GM10248 (cell line): ENCODE measurements around the gene AK2.

ENCODE experiments used
- CTCF ChIA-PET: fragments of 300-600 bp; sonication (Branson Sonifier 250); formaldehyde crosslinking; extraction: SDS; loops from one replicate; lab custom pipeline; 2021; ENCODE audit warnings: antibody characterized with exemption; lab: Yijun Ruan, JAX
- POLR2A ChIA-PET: fragments of 350-650 bp; sonication (Branson Sonifier 250); formaldehyde crosslinking; extraction: SDS; loops from one replicate; lab custom pipeline; 2020; ENCODE audit warnings: antibody characterized with exemption; lab: Yijun Ruan, JAX
- DNase-seq: peaks from one replicate; pipeline ENCODE4 v3.0.0; 2012; ENCODE audit errors: extremely low spot score
- CTCF ChIP-seq: IDR thresholded peaks from 2 replicates; pipeline ENCODE4 v1.5.1; 2012; ENCODE audit warnings: mild to moderate bottlenecking, low read depth; ENCODE audit errors: extremely low read depth, missing control alignments, control extremely low read depth

The AK2 gene

GRCh38 chr1:32965251-32965747, 71.4 kb downstream of the AK2 start:
- DNase-seq = no peak
- CTCF ChIA-PET = interaction anchor here (0.7 to 1.5 kb wide), 4 partner anchors 13 to 42 kb away, joined by 4 to 6 read pairs (median 5); no protein-coding TSS in a partner anchor
- POLR2A ChIA-PET = interaction anchor here (0.5 to 1.9 kb wide), 9 partner anchors 12 to 85 kb away, joined by 3 to 22 read pairs (median 4); no protein-coding TSS in a partner anchor
- no peak for TF ChIP-seq CTCF

- TF ChIP-seq CTCF = no peak
- peak; percentile 97 for DNase-seq
- ChIA-PET POLR2A (interaction anchor here (0.5 to 1.9 kb wide), 11 partner anchors 10 to 385 kb away, joined by 3 to 22 read pairs (median 3); no protein-coding TSS in a partner anchor), CTCF (interaction anchor here (1.2 to 1.5 kb wide), 3 partner anchors 13 to 43 kb away, joined by 5 to 6 read pairs (median 5); no protein-coding TSS in a partner anchor)
Measured at GRCh38 chr1:32964461-32965250, 72.0 kb downstream of the AK2 start, which contains the start of gene RNF19B. Gene RNF19B, minus strand, starts transcription at chr1:32964809. Its CDS starts 124 bp downstream, at chr1:32964685.

- DNase-seq = peak; percentile 60
- ChIA-PET POLR2A (interaction anchor here (0.5 to 1.9 kb wide), 8 partner anchors 10 to 93 kb away, joined by 3 to 22 read pairs (median 6); no protein-coding TSS in a partner anchor), CTCF (no interaction called here)
Measured at GRCh38 chr1:32963746-32964460, 72.8 kb downstream of the AK2 start.

GRCh38 chr1:32962248-32962896, 74.3 kb downstream of the AK2 start:
- POLR2A ChIA-PET = interaction anchor here (0.5 to 0.6 kb wide), 3 partner anchors 8 to 20 kb away, joined by 3 to 4 read pairs (median 3); no protein-coding TSS in a partner anchor
- peak; percentile 71 for DNase-seq
- TF ChIP-seq CTCF = no peak
- CTCF ChIA-PET = interaction anchor here (0.7 to 1.1 kb wide), 3 partner anchors 9 to 30 kb away, joined by 3 read pairs; no protein-coding TSS in a partner anchor

More at GRCh38 chr1:32963746-32964460, 72.8 kb downstream of the AK2 start:
- no peak for TF ChIP-seq CTCF

- POLR2A ChIA-PET = no interaction called here
- CTCF ChIA-PET = interaction anchor here (1.1 to 1.4 kb wide), 2 partner anchors 13 to 27 kb away, joined by 3 to 4 read pairs; no protein-coding TSS in a partner anchor
- no peak for DNase-seq
- no peak for TF ChIP-seq CTCF
Measured at GRCh38 chr1:32960819-32961355, 75.8 kb downstream of the AK2 start.
